Stimulated activated CD8-positive, alpha-beta memory T cell treated with anti-CD3 and anti-CD28 coated beads, Interleukin-12 subunit alpha, Interleukin-12 subunit beta, amount 100 ng/mL, for 1 hour (primary cell): ENCODE measurements around the gene NODAL.
A peak's percentile ranks its signal among the peaks of the same experiment; 100 is the strongest.

Experiments used
- DNase-seq: peaks from one replicate; pipeline ENCODE4 v3.0.0-alpha.2; 2020; ENCODE audit warnings: low read depth

The NODAL gene

GRCh38 chr10:70432561-70433263 is 8.8 kb downstream of the NODAL start:
- DNase-seq, result no peak

GRCh38 chr10:70432101-70432500 is 9.4 kb downstream of the NODAL start:
- no peak for DNase-seq

- no peak for DNase-seq
Measured at GRCh38 chr10:70430493-70431445, 10.7 kb downstream of the NODAL start.

- DNase-seq, result no peak
Measured at GRCh38 chr10:70426823-70427222, 14.7 kb downstream of the NODAL start.

GRCh38 chr10:70425096-70425495 is 16.4 kb downstream of the NODAL start:
- DNase-seq, result no peak

GRCh38 chr10:70424320-70424719 is 17.2 kb downstream of the NODAL start:
- no peak for DNase-seq

GRCh38 chr10:70418713-70419112 is 22.8 kb downstream of the NODAL start:
- DNase-seq, result no peak

- DNase-seq, result no peak
Measured at GRCh38 chr10:70418229-70418628, 23.3 kb downstream of the NODAL start.

GRCh38 chr10:70417568-70417967 is 23.9 kb downstream of the NODAL start:
- no peak for DNase-seq

- no peak for DNase-seq
Measured at GRCh38 chr10:70412356-70412755, 29.1 kb downstream of the NODAL start.

GRCh38 chr10:70410608-70411007 is 30.9 kb downstream of the NODAL start:
- no peak for DNase-seq

- DNase-seq, result no peak
Measured at GRCh38 chr10:70409772-70410171, 31.7 kb downstream of the NODAL start.

- no peak for DNase-seq
Measured at GRCh38 chr10:70405037-70405824, 36.2 kb downstream of the NODAL start.

GRCh38 chr10:70404787-70405036 is 36.8 kb downstream of the NODAL start:
- no peak for DNase-seq

- DNase-seq, result peak; percentile 99
Measured at GRCh38 chr10:70404036-70404786, 37.3 kb downstream of the NODAL start, which contains the start of gene EIF4EBP2. Gene EIF4EBP2 (plus strand): TSS chr10:70404145. CDS start chr10:70404402, 257 bp downstream.

GRCh38 chr10:70403483-70404035 is 37.9 kb downstream of the NODAL start:
- no peak for DNase-seq

- DNase-seq, result no peak
Measured at GRCh38 chr10:70399177-70399576, 42.3 kb downstream of the NODAL start.

GRCh38 chr10:70396140-70396539 is 45.3 kb downstream of the NODAL start:
- DNase-seq, result no peak

GRCh38 chr10:70391654-70392053 is 49.8 kb downstream of the NODAL start:
- no peak for DNase-seq
